ENCODE measurements around the gene TMEM150B.
A peak's percentile ranks its signal among the peaks of the same experiment; 100 is the strongest.

TMEM150B gene

DNA sequence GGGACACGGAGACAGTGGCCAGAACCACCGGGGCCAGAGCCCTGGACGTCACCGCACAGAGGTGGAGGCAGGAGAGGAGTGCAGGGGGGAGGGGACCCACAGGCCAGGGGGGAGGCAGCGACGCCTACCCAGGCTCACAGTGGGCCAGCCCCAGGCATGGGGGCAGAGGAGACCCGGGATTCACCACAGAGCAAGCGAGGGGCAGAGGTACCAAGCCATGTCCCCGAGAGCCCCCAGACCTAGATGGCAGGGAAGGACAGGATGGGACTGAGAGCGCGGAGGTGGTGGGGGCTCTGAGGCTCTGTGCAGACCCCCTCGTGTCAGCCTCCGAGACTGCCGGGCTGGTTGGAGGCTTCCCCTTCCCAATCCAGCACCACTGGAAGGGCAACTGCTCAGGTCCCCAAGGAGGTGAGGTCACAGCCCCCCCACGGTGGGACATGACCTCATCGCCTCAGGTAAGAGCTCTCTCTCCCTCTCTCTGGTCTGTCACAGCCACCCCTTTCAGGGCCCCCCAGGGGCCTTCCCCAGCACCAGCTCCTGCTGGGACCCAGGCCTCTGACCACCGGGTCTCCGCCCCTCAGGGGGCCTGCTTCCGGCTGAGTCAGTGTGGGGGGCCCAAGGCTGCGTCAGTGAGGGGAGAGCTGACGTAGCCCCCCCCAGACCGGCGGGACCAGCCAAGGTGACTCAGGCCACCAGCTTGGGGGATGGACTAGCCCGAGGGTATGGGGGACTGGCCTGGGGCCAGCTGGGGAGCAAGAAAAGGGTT is 47.4 kb upstream of the TMEM150B start:
- peak; percentile 79 for DNase-seq
- peak overlapping the region; percentile 16 for H2AK5ac ChIP-seq (ENCODE audit: low read length, severe bottlenecking)
- H3K4ac ChIP-seq (ENCODE audit: low read depth in 1 of 2, low read length in 2 of 2) = peak overlapping the region in 1 of 2 experiments; percentile 43
- no peak overlapping the region for H3K23ac ChIP-seq (ENCODE audit: low read length in 2 of 2)
- H3K79me1 ChIP-seq (replicated peaks; ENCODE audit: low read length, poor library complexity, severe bottlenecking) = peaks cover 3% of the 10 kb centered on the region
- peak overlapping the region; percentile 93 for H3K27ac ChIP-seq (ENCODE audit: low read length, poor library complexity, severe bottlenecking)
- H3K9me3 ChIP-seq (ENCODE audit: control insufficient read depth, low read length) = no peaks in the 10 kb centered on the region
- H3K27me3 ChIP-seq (ENCODE audit: control insufficient read depth in 1 of 2, insufficient read depth in 1 of 2, low read length in 2 of 2) = peaks cover 0 to 16% of the 10 kb centered on the region in 2 experiments
- peak overlapping the region in 1 of 2 experiments; percentile 48 for H3K14ac ChIP-seq (ENCODE audit: low read length in 2 of 2)
- H4K8ac ChIP-seq (ENCODE audit: low read length) = peak overlapping the region; percentile 54
- H2BK12ac ChIP-seq (ENCODE audit: low read length in 2 of 2) = peak overlapping the region in 1 of 2 experiments; percentile 79
- no peak overlapping the region for H2BK120ac ChIP-seq (ENCODE audit: low read depth, low read length)
- no peak overlapping the region for H3K4me3 ChIP-seq (ENCODE audit: insufficient read depth in 1 of 2, low read depth in 1 of 2, low read length in 2 of 2)
- no peak overlapping the region for H2AFZ ChIP-seq (ENCODE audit: low read depth, low read length)
- peak overlapping the region; percentile 92 for H2BK15ac ChIP-seq (ENCODE audit: low read depth, poor library complexity, severe bottlenecking)
- peak overlapping the region; percentile 19 for H4K91ac ChIP-seq (ENCODE audit: low read length)
- H3K4me2 ChIP-seq (ENCODE audit: low read length, poor library complexity, severe bottlenecking) = no peak overlapping the region
- peaks cover 0 to 12% of the 10 kb centered on the region in 2 experiments for H3K36me3 ChIP-seq (ENCODE audit: control insufficient read depth in 1 of 2, insufficient read depth in 2 of 2, low read depth in 1 of 2, low read length in 2 of 2)
- WGBS = 47% methylated on average over 19 of the region's 24 CpGs
- peak overlapping the region in 1 of 2 experiments; percentile 34 for H3K18ac ChIP-seq (ENCODE audit: low read depth in 1 of 2, low read length in 2 of 2)
- peaks cover 68% of the 10 kb centered on the region for H3K4me1 ChIP-seq (ENCODE audit: control insufficient read depth, insufficient read depth, low read depth, low read length)
- no peak overlapping the region for H3K9ac ChIP-seq (ENCODE audit: low read length)
- peak overlapping the region; percentile 92 for H2BK5ac ChIP-seq (ENCODE audit: low read depth, low read length, poor library complexity, severe bottlenecking)

DNA sequence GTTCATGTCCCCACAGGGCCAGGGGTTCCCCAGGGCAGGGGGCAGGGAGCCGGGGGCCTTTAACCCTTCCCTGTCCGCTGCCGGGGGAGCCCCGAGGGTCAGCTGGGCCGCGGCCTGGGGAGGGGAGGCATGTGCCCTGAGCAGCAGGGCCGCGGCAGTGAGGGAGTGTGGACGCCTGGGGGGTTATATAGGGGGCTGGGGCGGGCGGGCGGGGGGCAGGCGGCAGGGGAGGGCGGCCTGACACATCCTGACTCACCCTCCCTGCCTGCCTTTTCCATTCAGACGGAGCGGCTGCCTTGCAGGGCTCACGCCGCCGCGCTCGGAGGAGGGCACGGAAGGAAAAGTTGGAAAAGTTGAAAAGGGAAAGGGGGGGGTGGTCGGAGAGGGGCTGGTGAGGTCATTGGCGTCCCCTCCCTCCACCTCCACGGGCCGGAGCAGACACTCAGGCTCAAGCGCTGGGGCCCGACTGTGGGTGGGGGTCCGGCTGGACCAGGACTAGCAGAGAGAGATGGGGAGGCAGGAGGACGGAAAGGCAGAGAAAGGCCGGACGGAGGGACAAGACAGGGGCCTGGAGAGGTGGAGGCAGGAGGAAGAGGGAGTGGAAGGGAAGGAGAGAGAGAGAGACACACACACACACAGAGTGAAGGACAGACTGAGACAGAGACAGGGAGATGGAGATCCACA is 45.3 kb upstream of the TMEM150B start, which contains the start of gene IL11:
Gene IL11, minus strand, starts transcription at position 159 of the 684 bp plus-strand sequence. Its CDS starts 153 bp downstream, at position 6.
- H3K27me3 ChIP-seq (ENCODE audit: control insufficient read depth in 1 of 2, insufficient read depth in 1 of 2, low read length in 2 of 2) = peaks cover 0 to 9% of the 10 kb centered on the region in 2 experiments
- H3K18ac ChIP-seq (ENCODE audit: low read depth in 1 of 2, low read length in 2 of 2) = peak within 1 kb of the TSS; percentile 45 to 85
- peak within 1 kb of the TSS in 1 of 2 experiments; percentile 90 for H2BK12ac ChIP-seq (ENCODE audit: low read length in 2 of 2)
- H2AK5ac ChIP-seq (ENCODE audit: low read length, severe bottlenecking) = peak within 1 kb of the TSS; percentile 58
- H3K23ac ChIP-seq (ENCODE audit: low read length in 2 of 2) = peak within 1 kb of the TSS in 1 of 2 experiments; percentile 47
- H3K4me2 ChIP-seq (ENCODE audit: low read length, poor library complexity, severe bottlenecking) = peak within 1 kb of the TSS; percentile 83
- peak within 1 kb of the TSS; percentile 92 for H2BK5ac ChIP-seq (ENCODE audit: low read depth, low read length, poor library complexity, severe bottlenecking)
- H3K4me1 ChIP-seq (ENCODE audit: control insufficient read depth, insufficient read depth, low read depth, low read length) = peaks cover 59% of the 10 kb centered on the region
- H2BK15ac ChIP-seq (ENCODE audit: low read depth, poor library complexity, severe bottlenecking) = peak within 1 kb of the TSS; percentile 90
- peak within 1 kb of the TSS; percentile 74 for H3K9ac ChIP-seq (ENCODE audit: low read length)
- H3K79me1 ChIP-seq (replicated peaks; ENCODE audit: low read length, poor library complexity, severe bottlenecking) = peaks cover 6% of the 10 kb centered on the region
- H3K9me3 ChIP-seq (ENCODE audit: control insufficient read depth, low read length) = no peaks in the 10 kb centered on the region
- peak within 1 kb of the TSS; percentile 84 for H2AFZ ChIP-seq (ENCODE audit: low read depth, low read length)
- no peak within 1 kb of the TSS for H4K91ac ChIP-seq (ENCODE audit: low read length)
- peak within 1 kb of the TSS; percentile 27 for H2BK120ac ChIP-seq (ENCODE audit: low read depth, low read length)
- H3K4me3 ChIP-seq (ENCODE audit: insufficient read depth in 1 of 2, low read depth in 1 of 2, low read length in 2 of 2) = peak within 1 kb of the TSS; percentile 78 to 84
- 5% methylated on average over 19 of the region's 32 CpGs for WGBS
- peaks cover 0 to 30% of the 10 kb centered on the region in 2 experiments for H3K36me3 ChIP-seq (ENCODE audit: control insufficient read depth in 1 of 2, insufficient read depth in 2 of 2, low read depth in 1 of 2, low read length in 2 of 2)
- peak within 1 kb of the TSS; percentile 94 for H3K27ac ChIP-seq (ENCODE audit: low read length, poor library complexity, severe bottlenecking)
- peak within 1 kb of the TSS; percentile 46 to 57 for H3K4ac ChIP-seq (ENCODE audit: low read depth in 1 of 2, low read length in 2 of 2)
- peak within 1 kb of the TSS in 1 of 2 experiments; percentile 68 for H3K14ac ChIP-seq (ENCODE audit: low read length in 2 of 2)
- peak within 1 kb of the TSS; percentile 45 for H4K8ac ChIP-seq (ENCODE audit: low read length)
- DNase-seq = peak; percentile 84

DNA sequence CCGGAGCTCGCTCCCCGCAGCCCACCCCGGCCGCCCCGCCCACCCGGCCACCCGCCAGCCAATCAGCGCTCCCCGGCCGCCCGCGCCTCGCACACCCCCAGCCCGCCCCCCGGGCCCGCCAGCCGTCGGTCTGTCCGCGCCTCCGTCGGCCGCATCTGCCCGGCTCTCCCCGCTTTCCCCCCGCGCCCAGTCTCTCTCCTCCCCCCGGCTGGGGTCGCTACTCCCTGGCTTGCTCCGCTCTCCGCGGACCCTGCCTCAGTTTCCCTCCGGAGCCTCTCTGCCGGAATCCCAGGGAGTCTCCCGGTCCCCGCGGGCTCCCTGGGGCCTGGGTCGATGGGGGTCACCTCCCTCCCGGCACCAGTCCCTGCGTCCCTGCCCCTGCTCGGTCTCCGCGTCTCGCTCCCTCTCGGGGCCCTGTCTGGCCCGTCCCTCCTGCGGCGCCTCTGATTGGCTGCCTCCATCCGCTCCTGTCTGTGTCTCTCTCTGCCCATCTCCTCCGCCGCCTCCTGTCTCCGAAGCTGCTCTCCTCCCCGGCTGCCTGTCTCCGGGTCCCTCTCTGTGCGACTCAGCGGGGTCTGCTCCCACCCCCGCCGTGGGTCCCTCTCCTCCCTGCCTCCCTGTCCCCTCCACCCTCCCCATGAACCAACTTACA is 44.6 kb upstream of the TMEM150B start:
- DNase-seq = peak; percentile 85
- H3K14ac ChIP-seq (ENCODE audit: low read length in 2 of 2) = peak overlapping the region in 1 of 2 experiments; percentile 68
- under 1% methylated on average over 51 of the region's 59 CpGs for WGBS
- H3K27me3 ChIP-seq (ENCODE audit: control insufficient read depth in 1 of 2, insufficient read depth in 1 of 2, low read length in 2 of 2) = peaks cover 0 to 7% of the 10 kb centered on the region in 2 experiments
- peaks cover 6% of the 10 kb centered on the region for H3K79me1 ChIP-seq (replicated peaks; ENCODE audit: low read length, poor library complexity, severe bottlenecking)
- peak overlapping the region; percentile 27 for H2BK120ac ChIP-seq (ENCODE audit: low read depth, low read length)
- H2BK5ac ChIP-seq (ENCODE audit: low read depth, low read length, poor library complexity, severe bottlenecking) = peak overlapping the region; percentile 92
- peak overlapping the region; percentile 45 to 85 for H3K18ac ChIP-seq (ENCODE audit: low read depth in 1 of 2, low read length in 2 of 2)
- peaks cover 0 to 35% of the 10 kb centered on the region in 2 experiments for H3K36me3 ChIP-seq (ENCODE audit: control insufficient read depth in 1 of 2, insufficient read depth in 2 of 2, low read depth in 1 of 2, low read length in 2 of 2)
- H3K4ac ChIP-seq (ENCODE audit: low read depth in 1 of 2, low read length in 2 of 2) = peak overlapping the region; percentile 46 to 57
- H2AFZ ChIP-seq (ENCODE audit: low read depth, low read length) = peak overlapping the region; percentile 84
- peak overlapping the region; percentile 74 for H3K9ac ChIP-seq (ENCODE audit: low read length)
- H3K4me2 ChIP-seq (ENCODE audit: low read length, poor library complexity, severe bottlenecking) = peak overlapping the region; percentile 83
- no peak overlapping the region for H2BK15ac ChIP-seq (ENCODE audit: low read depth, poor library complexity, severe bottlenecking)
- peak overlapping the region; percentile 45 for H4K8ac ChIP-seq (ENCODE audit: low read length)
- no peak overlapping the region for H4K91ac ChIP-seq (ENCODE audit: low read length)
- no peaks in the 10 kb centered on the region for H3K9me3 ChIP-seq (ENCODE audit: control insufficient read depth, low read length)
- no peak overlapping the region for H2AK5ac ChIP-seq (ENCODE audit: low read length, severe bottlenecking)
- peak overlapping the region; percentile 94 for H3K27ac ChIP-seq (ENCODE audit: low read length, poor library complexity, severe bottlenecking)
- peak overlapping the region; percentile 78 to 84 for H3K4me3 ChIP-seq (ENCODE audit: insufficient read depth in 1 of 2, low read depth in 1 of 2, low read length in 2 of 2)
- peaks cover 55% of the 10 kb centered on the region for H3K4me1 ChIP-seq (ENCODE audit: control insufficient read depth, insufficient read depth, low read depth, low read length)
- H3K23ac ChIP-seq (ENCODE audit: low read length in 2 of 2) = peak overlapping the region in 1 of 2 experiments; percentile 47
- peak overlapping the region in 1 of 2 experiments; percentile 88 for H2BK12ac ChIP-seq (ENCODE audit: low read length in 2 of 2)
